Naive thymus-derived CD8-positive, alpha-beta T cell (primary cell): ENCODE results near the gene TAB2. TPM values are rescaled to one million over a fixed set of nuclear protein-coding genes. Genes with fewer than 3 reads are reported as not detected.

Experiments used
- ATAC-seq, 2 donors: fragments of 150-1000 bp; cut with Tn5 transposase in 1 of 2; sonication (Bioruptor Pico), chemical (Tn5 transposase) in 1 of 2; 1 replicate in 1 of 2; 2 replicates in 1 of 2; pipeline ENCODE4 v1.10.0; 2021; ENCODE audit warnings: mild to moderate bottlenecking in 2 of 2, moderate library complexity in 2 of 2
- POLR2A ChIA-PET: fragments of 350-600 bp; sonication (Branson Sonifier 250); formaldehyde crosslinking; loops from one replicate; lab custom pipeline; 2021; ENCODE audit warnings: antibody characterized with exemption; lab: Charles Lee
- DNase-seq, 10 donors: peaks; one replicate each; pipeline versions ENCODE4 v3.0.0 to v3.0.0-alpha.2; 2020 to 2022
- H3K27ac Mint-ChIP-seq, 10 donors: one replicate each; pipeline ENCODE4 v1.8.0; 2020 to 2022; ENCODE audit warnings: mild to moderate bottlenecking in 10 of 10, mixed read lengths in 10 of 10, moderate library complexity in 4 of 10, inconsistent platforms in 1 of 10
- H3K27me3 Mint-ChIP-seq, 5 donors: one replicate each; pipeline ENCODE4 v1.8.0; 2021 to 2022; ENCODE audit warnings: mixed read lengths in 5 of 5
- H3K36me3 Mint-ChIP-seq, 3 donors: one replicate each; pipeline ENCODE4 v1.8.0; 2020 to 2022; ENCODE audit warnings: mixed read lengths in 3 of 3, mild to moderate bottlenecking in 2 of 3, inconsistent platforms in 1 of 3
- H3K4me1 Mint-ChIP-seq, 4 donors: one replicate each; pipeline ENCODE4 v1.8.0; 2021 to 2022; ENCODE audit warnings: mixed read lengths in 4 of 4
- H3K4me3 Mint-ChIP-seq, 10 donors: one replicate each; pipeline ENCODE4 v1.8.0; 2020 to 2022; ENCODE audit warnings: mild to moderate bottlenecking in 10 of 10, mixed read lengths in 10 of 10, moderate library complexity in 6 of 10, inconsistent platforms in 1 of 10
- H3K9me3 Mint-ChIP-seq, 9 donors: one replicate each; pipeline ENCODE4 v1.8.0; 2020 to 2022; ENCODE audit warnings: mixed read lengths in 9 of 9, mild to moderate bottlenecking in 3 of 9, inconsistent platforms in 1 of 9, moderate library complexity in 1 of 9
- polyA plus RNA-seq, 3 donors: library from polyadenylated mRNA; unstranded; fragments of 300-500 nt; fragmentation: Illumina TruSeq; gene quantifications; one replicate each; pipeline ENCODE4 v1.2.3, GENCODE V29; 2021
- total RNA-seq, 8 experiments: library from RNA in 2 of 8; stranded (reverse) in 2 of 8; gene quantifications; one replicate each; pipeline ENCODE4 v1.2.3 and lab custom pipeline; 2021 to 2026

TAB2 gene
- total and polyA plus RNA-seq, 5 experiments from 2014 or later = 9.5 to 117 (median 14.1) TPM

DNA sequence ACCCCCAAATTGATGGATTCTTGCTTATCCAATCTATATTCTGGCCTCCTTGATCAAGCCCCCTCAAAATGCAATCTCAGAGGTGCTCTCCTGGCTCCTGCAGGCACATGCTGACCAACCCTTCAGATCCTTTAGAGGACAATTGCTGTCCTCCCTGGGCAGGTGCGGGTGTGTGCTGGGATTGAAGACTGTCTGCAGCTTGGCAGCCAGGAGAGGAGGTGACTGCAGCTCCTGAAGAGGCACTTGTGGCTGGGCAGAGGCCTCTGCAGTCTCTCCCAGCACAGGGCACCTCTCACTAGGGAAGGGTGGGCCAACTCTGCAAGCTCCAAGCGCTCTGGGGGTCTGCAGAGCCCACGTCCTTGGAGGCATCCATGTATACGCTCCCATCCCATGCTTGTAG is 111.1 kb downstream of the TAB2 start:
- POLR2A ChIA-PET = no interaction called here
- Mint-ChIP-seq H3K4me1 (peaks cover 0 to 5% (median 3%) of the 10 kb centered on the region in 4 donors), H3K4me3 (no peak overlapping the region), H3K27me3 (peaks cover 0 to 6% (median 0%) of the 10 kb centered on the region in 5 donors), H3K9me3 (no peaks in the 10 kb centered on the region), H3K27ac (peak overlapping the region in 2 of 10 donors; percentile 53 to 55), H3K36me3 (no peaks in the 10 kb centered on the region)
- ATAC-seq (no peak), DNase-seq (no peak)

DNA sequence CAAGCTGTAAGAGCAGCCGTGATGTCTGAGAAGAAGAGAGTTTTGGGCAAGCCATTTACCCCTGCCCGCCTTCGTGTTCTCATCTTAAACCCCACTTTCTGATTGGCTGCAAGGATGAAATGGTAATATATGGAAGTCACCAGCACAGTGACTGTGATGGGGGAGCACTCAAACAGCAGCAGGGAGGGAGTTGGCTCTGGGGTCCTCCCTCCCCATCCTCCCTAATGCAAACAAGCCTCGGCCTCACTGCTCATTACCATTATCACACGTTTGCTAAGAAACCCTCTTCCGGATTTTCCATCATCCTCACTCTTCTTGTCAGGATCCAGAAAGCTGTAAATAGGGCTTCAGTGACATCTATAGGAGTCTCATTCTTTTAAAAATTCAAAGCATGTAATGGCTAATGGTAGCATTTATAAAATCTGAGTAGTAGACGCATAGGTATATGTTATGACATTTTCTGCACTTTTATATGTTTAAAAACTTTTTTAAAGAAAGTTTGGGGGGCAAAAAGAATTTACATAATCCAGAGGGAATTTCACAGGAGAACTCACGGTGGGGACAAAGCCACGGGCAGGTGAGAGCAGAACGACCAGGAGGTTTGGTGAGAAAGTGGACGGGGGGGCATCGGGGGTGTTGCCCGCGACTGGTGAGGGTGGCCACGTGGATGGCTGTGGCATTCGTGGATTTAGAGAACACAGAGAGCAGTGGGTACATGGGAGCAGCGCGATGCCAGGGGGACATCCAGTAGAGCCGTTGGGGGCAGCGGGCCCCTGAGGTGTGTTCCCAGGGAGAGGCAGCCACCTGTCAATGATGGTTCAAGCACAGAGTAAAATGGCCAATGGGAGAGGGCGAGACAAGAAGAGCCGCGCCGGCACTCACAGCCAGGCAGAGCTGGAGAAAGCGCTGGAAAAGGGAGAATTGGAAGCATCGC is 112.2 kb downstream of the TAB2 start:
- Mint-ChIP-seq H3K36me3 (no peaks in the 10 kb centered on the region), H3K27me3 (peaks cover 0 to 6% (median 0%) of the 10 kb centered on the region in 5 donors)
- POLR2A ChIA-PET = no interaction called here

DNA sequence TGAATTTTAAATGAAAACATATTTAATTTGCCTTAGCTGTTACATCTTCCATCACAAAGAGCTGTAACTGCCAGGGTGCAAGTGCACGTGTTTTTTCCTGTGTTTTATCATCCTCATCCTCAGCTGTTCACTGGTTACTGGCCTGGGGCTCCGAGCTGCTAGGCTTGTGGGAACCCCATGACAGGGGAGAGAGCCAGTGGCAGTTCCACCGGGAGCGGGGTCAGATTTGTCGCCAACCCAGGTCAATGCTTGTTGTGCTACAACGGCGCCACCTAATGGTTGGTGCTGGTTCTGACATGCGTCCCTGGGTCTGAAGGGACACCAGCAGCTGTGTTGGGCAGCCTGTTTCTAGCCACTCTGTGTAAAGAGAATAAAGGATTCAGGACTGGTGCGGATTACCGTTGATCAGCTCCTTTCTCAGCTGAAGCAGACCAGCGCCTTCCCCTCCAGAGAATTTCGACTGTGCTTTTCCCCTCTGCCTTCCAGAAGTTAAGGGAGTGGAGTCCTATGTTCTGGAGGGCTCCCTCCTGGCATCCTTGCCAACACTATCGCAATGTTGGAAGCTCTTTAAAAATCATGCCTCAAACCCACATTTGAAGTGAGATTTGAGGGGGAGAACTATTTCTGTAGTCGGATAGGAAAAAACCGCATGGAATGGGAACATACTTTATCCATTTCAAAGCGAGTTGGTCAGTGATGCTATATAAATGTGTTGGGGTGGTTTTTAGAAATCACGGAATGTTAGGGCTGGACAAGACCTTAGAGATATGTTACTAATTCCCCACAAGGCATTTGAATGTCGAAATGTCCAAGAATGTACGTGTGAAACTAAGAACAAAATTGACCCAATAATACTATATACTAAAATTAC is 114.6 kb downstream of the TAB2 start:
- Mint-ChIP-seq H3K4me3 (peak overlapping the region; percentile 45 to 86 (median 74)), H3K27ac (peak overlapping the region in 7 of 10 donors; percentile 24 to 89 (median 83)), H3K27me3 (peaks cover 0 to 4% (median 0%) of the 10 kb centered on the region in 5 donors), H3K36me3 (no peaks in the 10 kb centered on the region), H3K4me1 (peaks cover 1 to 8% (median 5%) of the 10 kb centered on the region in 4 donors), H3K9me3 (no peaks in the 10 kb centered on the region)
- DNase-seq = peak; percentile 70 to 93 (median 84)
- POLR2A ChIA-PET = interaction anchor here (0.7 to 1.6 kb wide), 7 partner anchors 86 to 403 kb away, joined by 3 to 6 read pairs (median 4); partner anchors contain the start of gene TAB2
- ATAC-seq = peak; percentile 91 to 96

More for the DNA sequence above, 112.2 kb downstream of the TAB2 start:
- ATAC-seq (no peak), DNase-seq (no peak)
- Mint-ChIP-seq H3K4me1 (peaks cover 0 to 5% (median 3%) of the 10 kb centered on the region in 4 donors), H3K27ac (peak overlapping the region in 2 of 10 donors; percentile 19 to 58), H3K4me3 (peak overlapping the region in 1 of 10 donors; percentile 43), H3K9me3 (no peaks in the 10 kb centered on the region)

DNA sequence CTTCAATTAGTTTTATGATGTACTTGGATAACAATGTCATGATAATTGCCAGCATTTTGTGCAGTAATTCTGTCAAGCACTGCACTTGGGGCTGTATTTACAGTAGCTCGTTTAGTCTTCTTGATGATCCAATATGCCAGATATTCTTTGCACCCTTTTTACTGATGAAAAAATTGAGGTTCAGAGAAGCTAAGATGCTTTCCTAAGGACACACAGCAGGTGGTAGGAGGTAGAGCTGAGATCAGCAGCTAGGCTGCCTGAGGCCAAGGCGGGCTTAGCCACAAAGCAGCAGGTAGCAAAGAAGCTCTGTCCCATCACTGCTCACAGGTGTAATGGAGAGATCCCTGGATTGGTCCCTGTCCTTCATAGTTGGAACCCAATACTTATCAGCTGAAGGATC is 115.9 kb downstream of the TAB2 start:
- DNase-seq (no peak), ATAC-seq (no peak)
- no peak overlapping the region for H3K27ac Mint-ChIP-seq
- H3K27me3 Mint-ChIP-seq = peaks cover 0 to 2% (median 0%) of the 10 kb centered on the region in 5 donors
- peaks cover 4 to 14% (median 11%) of the 10 kb centered on the region in 4 donors for H3K4me1 Mint-ChIP-seq
- POLR2A ChIA-PET = no interaction called here
- no peaks in the 10 kb centered on the region for H3K9me3 Mint-ChIP-seq
- H3K36me3 Mint-ChIP-seq = no peaks in the 10 kb centered on the region
- H3K4me3 Mint-ChIP-seq = no peak overlapping the region

DNA sequence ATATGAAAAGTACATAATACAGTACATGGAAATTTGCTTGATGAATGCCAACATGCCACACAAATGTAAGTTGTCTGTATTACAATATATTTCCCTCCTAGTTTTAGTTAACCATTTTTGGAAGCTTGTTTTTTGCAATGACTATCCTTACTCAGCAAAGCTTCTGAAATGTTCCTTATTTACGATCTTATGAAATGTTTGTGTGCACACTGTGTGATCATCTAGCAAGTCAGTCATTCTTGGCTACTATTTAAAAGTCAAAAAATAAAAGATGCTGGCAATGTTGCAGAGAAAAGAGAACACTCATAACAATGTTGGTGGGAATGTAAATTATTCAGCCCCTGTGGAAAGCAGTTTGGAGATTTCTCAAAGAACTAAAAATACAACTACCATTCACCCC is 116.4 kb downstream of the TAB2 start:
- H3K9me3 Mint-ChIP-seq = no peaks in the 10 kb centered on the region
- H3K4me1 Mint-ChIP-seq = peaks cover 4 to 17% (median 11%) of the 10 kb centered on the region in 4 donors
- no peak overlapping the region for H3K4me3 Mint-ChIP-seq
- DNase-seq (no peak), ATAC-seq (no peak)
- H3K36me3 Mint-ChIP-seq = no peaks in the 10 kb centered on the region
- POLR2A ChIA-PET = no interaction called here
- no peaks in the 10 kb centered on the region for H3K27me3 Mint-ChIP-seq
- H3K27ac Mint-ChIP-seq = peak overlapping the region in 1 of 10 donors; percentile 38

DNA sequence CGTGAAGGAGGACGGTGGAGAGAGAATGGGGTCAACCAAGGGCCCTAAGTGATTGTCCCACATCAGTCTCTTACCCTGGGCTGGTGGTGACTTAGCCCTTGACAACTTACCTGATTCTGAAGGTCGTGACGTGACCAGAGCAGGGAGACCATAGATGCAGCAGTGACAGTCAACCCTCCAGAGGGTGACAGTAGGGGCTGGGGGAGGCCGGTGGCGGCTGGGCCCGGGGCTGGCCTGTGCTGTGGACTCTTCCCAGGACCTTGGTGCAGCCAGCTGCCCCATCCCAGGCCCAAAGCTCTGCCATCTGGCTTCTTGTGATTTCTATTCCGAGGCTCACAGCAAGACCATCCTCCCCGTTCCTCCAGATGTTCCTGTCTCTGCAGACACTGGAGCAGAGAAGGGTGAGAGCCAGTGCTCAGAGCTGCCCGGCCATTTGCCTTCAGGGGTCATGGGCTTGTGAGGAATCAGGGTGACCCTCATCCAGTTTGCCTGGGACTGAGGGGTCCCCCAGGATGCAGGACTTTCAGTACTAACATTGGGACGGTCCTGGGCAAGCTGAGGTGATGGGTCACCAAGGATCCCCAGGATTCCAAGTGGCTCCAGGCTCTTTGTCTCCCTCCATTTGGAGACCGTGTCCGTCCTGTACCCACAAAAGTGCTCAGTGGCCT is 118.5 kb downstream of the TAB2 start:
- peak overlapping the region in 1 of 10 donors; percentile 43 for H3K27ac Mint-ChIP-seq
- H3K27me3 Mint-ChIP-seq = no peaks in the 10 kb centered on the region
- no peak overlapping the region for H3K4me3 Mint-ChIP-seq
- peaks cover 4 to 22% (median 11%) of the 10 kb centered on the region in 4 donors for H3K4me1 Mint-ChIP-seq
- DNase-seq (no peak), ATAC-seq (no peak)
- no peaks in the 10 kb centered on the region for H3K36me3 Mint-ChIP-seq
- POLR2A ChIA-PET = no interaction called here
- H3K9me3 Mint-ChIP-seq = no peaks in the 10 kb centered on the region

DNA sequence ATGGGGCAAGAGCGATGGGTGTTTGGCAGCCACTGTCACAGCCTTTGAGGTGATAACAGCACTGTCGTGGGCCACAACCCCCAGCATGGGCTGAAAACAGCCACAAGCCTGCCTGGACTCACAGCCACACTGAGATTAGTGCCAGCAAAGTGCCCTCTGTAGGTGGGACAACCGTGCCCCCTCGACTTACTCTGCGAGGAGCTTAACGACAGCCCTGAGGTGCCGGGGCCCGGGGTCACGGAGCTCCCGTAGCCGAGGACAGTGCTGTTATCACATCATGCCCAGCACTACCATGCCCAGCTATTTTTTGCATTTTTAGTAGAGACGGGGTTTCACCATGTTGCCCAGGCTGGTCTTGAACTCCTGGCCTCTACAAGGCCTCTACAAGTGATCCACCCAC is 119.1 kb downstream of the TAB2 start:
- no peak overlapping the region for H3K27ac Mint-ChIP-seq

DNA sequence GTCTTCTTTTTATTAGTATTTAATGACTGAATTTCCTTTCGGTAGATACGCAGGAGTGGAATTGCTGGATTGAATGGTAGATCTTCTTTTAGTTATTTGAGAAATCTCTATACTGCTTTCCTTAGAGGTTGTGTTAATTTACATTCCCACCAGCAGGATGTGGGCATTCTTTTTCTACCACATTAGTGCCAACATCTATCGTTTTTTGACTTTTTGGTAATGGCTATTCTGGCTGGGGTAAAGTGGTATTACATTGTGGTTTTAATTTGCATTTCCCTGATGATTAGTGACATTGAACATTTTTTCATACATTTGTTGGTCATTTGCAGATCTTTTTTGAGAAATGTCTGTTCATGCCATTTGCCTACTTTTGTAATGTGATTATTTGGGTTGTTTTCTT is 119.7 kb downstream of the TAB2 start:
- POLR2A ChIA-PET = no interaction called here
- Mint-ChIP-seq H3K4me3 (no peak overlapping the region), H3K36me3 (no peaks in the 10 kb centered on the region), H3K4me1 (peaks cover 4 to 18% (median 9%) of the 10 kb centered on the region in 4 donors), H3K27me3 (no peaks in the 10 kb centered on the region), H3K27ac (no peak overlapping the region), H3K9me3 (no peaks in the 10 kb centered on the region)
- no peak for DNase-seq
- no peak for ATAC-seq

More for the DNA sequence above, 119.1 kb downstream of the TAB2 start:
- H3K36me3 Mint-ChIP-seq = no peaks in the 10 kb centered on the region
- no peak for ATAC-seq
- no peaks in the 10 kb centered on the region for H3K9me3 Mint-ChIP-seq
- H3K27me3 Mint-ChIP-seq = no peaks in the 10 kb centered on the region
- H3K4me3 Mint-ChIP-seq = no peak overlapping the region
- DNase-seq = no peak
- POLR2A ChIA-PET = no interaction called here
- H3K4me1 Mint-ChIP-seq = peaks cover 4 to 22% (median 11%) of the 10 kb centered on the region in 4 donors

DNA sequence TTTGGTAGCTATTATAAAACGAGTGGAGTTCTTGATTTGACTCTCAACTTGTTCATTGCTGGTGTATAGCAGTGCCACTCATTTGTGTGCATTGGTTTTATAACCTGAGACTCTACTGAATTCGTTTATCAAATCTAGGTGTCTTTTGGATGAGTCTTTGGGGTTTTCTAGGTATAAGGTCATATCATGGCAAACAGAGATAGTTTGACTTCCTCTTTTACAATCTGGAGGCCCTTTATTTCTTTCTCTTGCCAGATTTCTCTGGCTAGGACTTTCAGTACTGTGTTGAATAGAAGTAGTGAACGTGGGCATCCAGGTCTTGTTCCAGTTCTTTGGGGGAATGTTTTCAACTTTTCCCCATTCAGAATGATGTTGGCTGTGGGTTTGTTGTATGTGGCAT is 121.3 kb downstream of the TAB2 start:
- H3K4me3 Mint-ChIP-seq = no peak overlapping the region
- peaks cover 4 to 17% (median 9%) of the 10 kb centered on the region in 4 donors for H3K4me1 Mint-ChIP-seq
- no peak for ATAC-seq
- peak overlapping the region in 2 of 10 donors; percentile 39 to 47 for H3K27ac Mint-ChIP-seq
- no peaks in the 10 kb centered on the region for H3K36me3 Mint-ChIP-seq
- H3K9me3 Mint-ChIP-seq = no peaks in the 10 kb centered on the region
- H3K27me3 Mint-ChIP-seq = no peaks in the 10 kb centered on the region
- no peak for DNase-seq
- POLR2A ChIA-PET = interaction anchor here (0.7 kb wide), 1 partner anchor 19 kb away, joined by 3 read pairs; no protein-coding TSS in a partner anchor

DNA sequence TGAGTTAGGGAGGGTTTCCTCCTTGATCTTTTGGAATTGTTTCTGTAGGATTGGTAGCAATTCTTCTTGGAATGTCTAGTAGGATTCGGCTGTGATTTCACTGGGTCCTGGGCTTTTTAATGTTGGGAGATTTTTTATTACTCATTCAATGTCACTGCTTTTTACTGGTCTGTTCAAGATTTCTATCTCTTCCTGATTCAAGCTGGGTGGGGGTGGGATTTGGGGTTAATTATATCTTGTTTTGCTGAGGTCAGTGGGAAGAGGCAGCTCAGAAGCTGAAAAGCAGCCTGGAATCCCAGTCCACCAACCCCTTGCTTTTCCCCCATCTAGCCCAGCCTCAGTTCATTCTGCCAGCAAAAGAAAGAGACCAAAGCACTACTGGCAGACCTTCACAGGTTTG is 122.1 kb downstream of the TAB2 start:
- DNase-seq = no peak
- no peak for ATAC-seq
- Mint-ChIP-seq H3K27ac (peak overlapping the region in 1 of 10 donors; percentile 45), H3K4me3 (no peak overlapping the region), H3K9me3 (no peaks in the 10 kb centered on the region), H3K4me1 (peaks cover 4 to 17% (median 9%) of the 10 kb centered on the region in 4 donors), H3K27me3 (no peaks in the 10 kb centered on the region), H3K36me3 (no peaks in the 10 kb centered on the region)
- POLR2A ChIA-PET = no interaction called here

DNA sequence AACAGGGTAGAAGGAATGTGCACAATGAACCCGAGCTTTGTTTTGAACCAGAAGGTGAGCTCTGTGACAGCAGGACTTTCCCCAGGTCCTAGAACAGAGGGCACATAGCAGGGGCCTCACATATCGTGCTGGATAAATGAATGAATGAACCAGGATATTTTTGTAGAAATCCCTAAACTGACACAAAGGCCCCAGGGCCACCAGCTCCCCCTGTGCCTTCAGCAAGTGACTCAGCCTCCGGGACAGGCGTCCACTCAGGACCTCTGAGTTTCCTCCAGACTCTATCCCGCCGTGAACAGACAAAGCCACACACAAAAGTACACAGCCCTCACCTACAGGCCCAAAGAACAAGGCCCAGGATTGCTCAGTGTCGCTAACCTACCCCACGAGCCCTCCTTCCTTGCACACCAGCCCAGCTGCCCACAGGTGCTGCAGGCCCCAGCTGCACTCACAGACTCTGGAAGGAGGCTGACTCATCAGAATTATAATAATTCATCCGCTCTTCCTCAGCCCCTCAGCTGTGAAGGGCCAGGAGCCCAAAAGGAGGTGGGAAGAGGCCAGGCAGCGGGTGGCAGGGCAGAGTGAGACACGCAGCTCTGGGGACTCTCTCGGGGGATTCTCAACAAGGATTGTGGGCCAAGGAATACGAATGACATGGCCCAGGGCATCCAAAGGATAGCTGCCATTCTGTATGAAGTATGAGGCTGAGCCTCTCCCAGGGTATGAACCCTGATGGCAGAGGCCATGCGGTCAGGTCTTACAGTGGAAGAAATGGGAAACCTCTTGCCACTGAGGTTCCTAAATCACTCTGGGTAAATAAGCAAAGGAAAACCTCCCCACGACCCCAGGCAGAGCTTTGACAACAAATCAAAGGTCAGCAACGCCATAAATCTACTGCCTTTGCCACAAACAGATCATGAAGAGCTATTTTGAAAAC is 123.5 kb downstream of the TAB2 start:
- Mint-ChIP-seq H3K4me1 (peaks cover 4 to 17% (median 9%) of the 10 kb centered on the region in 4 donors), H3K9me3 (no peaks in the 10 kb centered on the region), H3K4me3 (no peak overlapping the region), H3K27me3 (no peaks in the 10 kb centered on the region), H3K27ac (peak overlapping the region in 2 of 10 donors; percentile 6 to 40), H3K36me3 (no peaks in the 10 kb centered on the region)
- no peak for DNase-seq
- ATAC-seq = no peak
- POLR2A ChIA-PET = no interaction called here
